ENCODE data around the gene DEGS1.
A peak's percentile ranks its signal among the peaks of the same experiment; 100 is the strongest.

The DEGS1 gene

DNA sequence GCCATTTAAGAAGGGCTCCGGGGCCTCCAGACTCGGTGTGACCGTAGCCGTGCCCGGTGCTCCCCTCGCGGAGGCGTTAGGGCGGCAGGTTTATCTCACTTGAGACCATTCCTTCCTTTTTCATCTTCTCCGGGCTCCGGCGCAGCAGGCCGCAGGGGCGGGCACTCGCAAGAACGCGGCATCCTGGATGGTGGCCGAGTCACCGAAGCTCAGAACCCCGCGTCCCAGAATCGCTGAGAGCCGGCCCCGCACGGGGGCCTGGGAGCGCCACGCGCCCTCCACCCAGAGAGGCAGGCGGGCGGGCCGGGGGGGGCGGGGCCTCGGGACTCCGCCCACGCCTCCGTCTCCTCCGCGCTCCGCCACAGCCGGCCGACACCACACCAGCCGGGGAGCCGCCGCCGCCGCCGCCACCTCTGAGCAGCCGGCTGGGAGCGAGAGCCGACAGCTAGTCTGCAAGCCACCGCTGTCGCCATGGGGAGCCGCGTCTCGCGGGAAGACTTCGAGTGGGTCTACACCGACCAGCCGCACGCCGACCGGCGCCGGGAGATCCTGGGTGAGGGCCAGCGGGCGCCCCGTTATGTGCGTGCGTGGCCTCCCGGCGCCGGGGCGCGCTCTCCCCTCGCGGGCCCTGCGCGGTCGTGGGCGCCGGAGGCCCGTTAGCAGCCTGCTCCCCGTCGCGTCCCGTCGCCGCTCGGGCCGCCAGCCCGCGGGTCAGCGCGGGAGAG, at the start of gene DEGS1:
DEGS1 (plus strand) TSS at position 375 of the 725 bp plus-strand sequence; CDS start at position 472, 97 bp downstream.
- peak; percentile 87 for DNase-seq

DNA sequence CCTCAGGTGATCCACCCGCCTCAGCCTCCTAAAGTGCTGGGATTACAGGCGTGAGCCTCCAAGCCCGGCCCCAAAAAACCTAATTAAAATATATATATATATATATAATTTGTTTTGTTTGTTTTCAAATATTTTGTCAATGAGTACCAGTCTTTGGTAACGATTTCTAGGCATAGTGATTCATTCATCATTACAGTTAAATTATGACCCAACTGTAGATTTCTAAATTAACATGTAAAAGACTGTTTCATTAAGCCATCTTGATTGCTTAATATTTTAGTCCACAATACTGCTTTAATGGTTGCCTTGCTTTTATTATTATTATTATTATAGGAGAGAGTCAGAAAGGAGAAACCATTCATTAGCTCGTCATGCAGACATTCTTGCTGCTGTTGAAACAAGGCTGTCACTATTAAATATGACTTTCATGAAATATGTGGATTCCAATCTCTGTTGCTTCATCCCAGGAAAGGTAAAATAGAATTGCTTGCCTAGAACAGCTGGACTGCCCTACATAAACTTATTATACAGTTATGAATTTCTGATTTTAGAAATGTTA, 49.2 kb upstream of the DEGS1 start:
- DNase-seq = no peak

DNA sequence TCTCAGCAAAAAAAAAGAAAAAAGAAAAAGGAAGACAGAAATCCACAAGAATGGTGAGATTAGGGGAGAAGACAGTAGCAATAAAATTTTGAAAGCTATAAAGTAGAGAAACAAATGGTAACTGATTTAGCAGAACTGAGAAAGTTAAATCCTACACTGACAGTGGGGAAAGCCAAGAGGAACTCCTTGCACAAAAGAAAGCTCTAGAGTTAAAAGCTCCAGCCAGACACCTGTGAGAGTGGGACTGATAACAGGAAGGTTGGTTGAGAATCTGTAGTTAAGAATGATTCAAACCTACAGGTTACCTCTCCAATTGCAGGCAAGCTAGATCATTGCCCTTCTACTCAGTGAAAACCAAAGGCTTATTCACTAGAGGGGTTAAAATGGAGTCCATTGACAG, 45.5 kb upstream of the DEGS1 start:
- no peak for DNase-seq

- DNase-seq = no peak
Measured at GRCh38 chr1:224138198-224138597, 44.8 kb upstream of the DEGS1 start.

- no peak for DNase-seq
Measured at GRCh38 chr1:224141693-224142092, 41.3 kb upstream of the DEGS1 start.

GRCh38 chr1:224149709-224150108, 33.3 kb upstream of the DEGS1 start:
- no peak for DNase-seq

DNA sequence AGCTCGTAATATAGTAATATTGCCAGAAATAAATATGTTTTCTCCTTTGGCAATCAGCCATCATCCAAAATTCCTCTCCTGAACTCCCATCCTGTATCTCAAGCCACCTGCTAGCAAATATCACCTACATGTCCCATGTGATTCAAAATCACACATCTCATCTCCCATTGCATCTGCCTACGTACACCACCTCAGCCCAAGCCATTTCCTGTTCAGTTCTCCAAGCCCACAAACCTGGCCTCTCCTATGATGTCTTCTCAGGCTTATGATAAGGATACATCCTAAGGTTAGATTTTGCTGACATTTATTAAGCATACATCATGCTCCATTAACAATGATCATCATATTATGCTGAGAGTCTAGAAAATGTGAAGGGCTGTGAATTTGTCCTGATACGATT, 31.9 kb upstream of the DEGS1 start:
- DNase-seq = no peak

- no peak for DNase-seq
Measured at GRCh38 chr1:224157316-224157715, 25.7 kb upstream of the DEGS1 start.

- no peak for DNase-seq
Measured at GRCh38 chr1:224159541-224159940, 23.5 kb upstream of the DEGS1 start.

GRCh38 chr1:224160171-224160682, 22.8 kb upstream of the DEGS1 start:
- DNase-seq = no peak

DNA sequence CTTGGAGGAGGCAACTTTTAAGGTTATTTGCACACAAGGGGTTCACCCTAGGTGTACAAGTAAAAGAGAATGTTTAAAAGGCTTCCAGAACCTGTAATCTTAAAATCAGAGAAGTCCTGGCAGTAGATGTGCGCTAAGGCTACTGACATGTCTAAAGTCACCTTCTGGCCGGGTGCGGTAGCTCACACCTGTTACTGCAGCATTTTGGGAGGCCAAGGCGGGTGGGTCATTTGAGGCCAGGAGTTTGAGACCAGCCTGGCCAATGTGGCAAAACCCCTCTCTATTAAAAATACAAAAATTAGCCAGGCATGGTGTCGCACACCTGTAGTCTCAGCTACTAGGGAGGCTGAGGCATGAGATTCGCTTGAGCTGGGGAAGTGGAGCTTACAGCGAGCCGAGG, 20.3 kb upstream of the DEGS1 start:
- DNase-seq = no peak

DNA sequence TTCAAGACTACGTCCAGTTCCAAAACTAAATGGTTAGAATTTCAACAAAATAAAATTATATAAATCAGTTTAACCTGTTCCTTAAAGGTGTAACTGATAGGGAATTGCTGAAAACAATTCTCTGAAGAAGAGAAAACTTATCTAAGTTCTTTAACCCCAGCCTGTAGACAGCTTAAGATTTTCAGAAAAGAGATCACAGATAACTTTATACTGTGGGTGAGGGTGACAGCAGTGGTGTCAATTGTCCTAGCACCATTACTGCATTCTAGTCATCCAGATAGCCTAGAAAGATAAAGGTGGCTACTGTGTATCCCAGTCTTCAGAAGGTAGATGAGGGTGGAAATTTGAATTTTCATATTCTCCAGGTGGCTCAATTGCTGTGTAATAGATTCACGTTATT, 19.7 kb upstream of the DEGS1 start:
- no peak for DNase-seq

- DNase-seq = no peak
Measured at GRCh38 chr1:224168859-224169380, 14.1 kb upstream of the DEGS1 start.

- DNase-seq = no peak
Measured at GRCh38 chr1:224169718-224170270, 13.2 kb upstream of the DEGS1 start.

- DNase-seq = no peak
Measured at GRCh38 chr1:224170343-224170742, 12.7 kb upstream of the DEGS1 start.

GRCh38 chr1:224170748-224171478, 12.1 kb upstream of the DEGS1 start:
- DNase-seq = no peak

GRCh38 chr1:224172229-224172628, 10.8 kb upstream of the DEGS1 start:
- no peak for DNase-seq

GRCh38 chr1:224173523-224173922, 9.5 kb upstream of the DEGS1 start:
- no peak for DNase-seq

DNA sequence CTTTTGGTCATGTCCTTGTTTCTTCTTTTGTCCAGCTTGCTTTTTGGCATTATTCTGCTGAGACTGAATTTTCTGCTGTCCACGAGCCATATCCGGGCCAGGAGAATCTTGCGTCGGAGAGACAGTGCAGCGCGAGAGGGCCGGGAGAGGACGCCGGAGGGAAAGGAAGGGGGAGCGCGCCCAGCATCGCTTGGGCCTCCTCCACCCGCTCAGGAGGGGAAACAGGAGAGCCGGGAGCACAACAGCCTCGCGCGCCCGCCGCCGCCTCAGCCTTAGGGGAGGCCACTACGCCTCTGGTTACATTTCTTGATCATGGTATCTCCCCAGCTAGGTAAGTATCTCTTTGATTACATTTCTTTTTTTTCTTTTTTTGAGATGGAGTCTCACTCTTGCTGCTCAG, 7.4 kb upstream of the DEGS1 start:
- DNase-seq = no peak

DNA sequence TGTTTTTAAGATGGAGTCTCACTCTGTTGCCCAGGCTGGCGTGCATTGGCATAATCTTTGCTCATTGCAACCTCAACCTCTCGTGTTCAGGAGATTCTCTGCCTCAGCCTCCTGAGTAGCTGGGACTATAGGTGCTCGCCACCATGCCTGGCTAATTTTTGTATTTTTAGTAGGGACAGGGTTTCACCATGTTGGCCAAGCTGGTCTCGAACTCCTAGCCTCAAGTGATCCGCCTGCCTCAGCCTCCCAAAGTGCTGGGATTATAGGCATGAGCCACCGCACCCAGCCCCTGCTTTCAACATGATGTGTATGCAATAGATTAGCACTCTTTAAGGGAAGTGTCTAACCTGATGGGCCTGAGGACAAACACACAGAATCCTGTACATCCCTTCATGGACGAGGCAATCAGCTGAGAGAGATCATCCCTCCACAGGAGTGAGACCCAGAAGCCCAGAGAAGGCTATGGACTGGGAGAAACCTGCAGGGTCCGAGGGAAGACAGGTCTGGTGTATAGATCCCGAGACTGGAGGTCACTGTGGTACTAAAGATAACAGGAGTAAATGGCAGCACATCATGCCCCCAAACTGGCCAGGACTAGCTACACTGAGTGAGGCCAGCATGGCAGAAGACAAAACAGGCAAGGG, 5.6 kb upstream of the DEGS1 start:
- no peak for DNase-seq

DNA sequence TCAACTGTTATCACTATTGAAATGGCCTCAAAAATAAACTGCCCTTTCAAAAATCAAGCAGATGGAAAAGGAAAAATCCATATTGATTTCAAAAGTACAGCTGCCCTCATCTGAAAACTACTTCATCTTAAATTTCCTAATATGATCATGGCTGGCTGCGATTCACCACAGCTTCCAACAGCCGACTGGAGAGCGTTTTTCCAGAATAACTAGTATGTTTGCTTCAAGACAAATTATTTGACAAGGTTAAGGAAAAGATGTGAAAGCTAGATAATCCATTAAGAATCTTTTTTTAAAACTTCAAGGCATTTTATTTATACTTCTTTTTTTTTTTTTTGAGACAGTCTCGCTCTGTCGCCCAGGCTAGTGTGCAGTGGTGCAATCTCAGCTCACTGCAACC, 4.1 kb upstream of the DEGS1 start:
- DNase-seq = no peak

GRCh38 chr1:224180783-224181452, 2.1 kb upstream of the DEGS1 start:
- no peak for DNase-seq
